HepG2 (cell line): ENCODE measurements around the gene PDE3B. TPM values are rescaled to one million over a fixed set of nuclear protein-coding genes. Genes with fewer than 3 reads are reported as not detected.

Experiments
- CREB1 ChIP-seq, 2 experiments: fragments of 450-650 bp in 1 of 2; IDR thresholded peaks; 2 replicates each; pipeline ENCODE4 v1.6.1; 2016 to 2017; ENCODE audit warnings: control low read depth in 1 of 2, mild to moderate bottlenecking in 1 of 2, missing compliant biosample characterization in 1 of 2, missing genetic modification characterization in 1 of 2
- DMAP1 ChIP-seq: IDR thresholded peaks from 2 replicates; pipeline ENCODE4 v1.6.1; 2016
- FOXK2 ChIP-seq: fragments of 450-650 bp; IDR thresholded peaks from 2 replicates; pipeline ENCODE4 v1.6.1; 2016
- JUNB ChIP-seq: sonication (generic); formaldehyde crosslinking; IDR thresholded peaks from 2 replicates; pipeline ENCODE4 v1.8.0; 2022; ENCODE audit warnings: missing genetic modification reagents, mild to moderate bottlenecking, borderline replicate concordance
- KLF6 ChIP-seq: IDR thresholded peaks from 2 replicates; pipeline ENCODE4 v1.8.0; 2016; ENCODE audit warnings: missing biosample characterization, missing genetic modification reagents
- NFE2L1 ChIP-seq: sonication (generic); formaldehyde crosslinking; IDR thresholded peaks from 2 replicates; pipeline ENCODE4 v1.4.0; 2020; ENCODE audit warnings: missing genetic modification reagents, mild to moderate bottlenecking, borderline replicate concordance
- PRPF4 ChIP-seq: fragments of 200-400 bp; formaldehyde crosslinking; IDR thresholded peaks from 2 replicates; pipeline ENCODE4 v1.6.1; 2016; ENCODE audit warnings: low read length, low read depth; ENCODE audit not compliant: poor library complexity, severe bottlenecking
- RFX1 ChIP-seq: fragments of 450-650 bp; IDR thresholded peaks from 2 replicates; pipeline ENCODE4 v1.6.1; 2017
- SNAI1 ChIP-seq: sonication (generic); formaldehyde crosslinking; IDR thresholded peaks from 2 replicates; pipeline ENCODE4 v1.5.0; 2020; ENCODE audit warnings: mild to moderate bottlenecking, missing genetic modification reagents, borderline replicate concordance
- SP4 ChIP-seq: sonication (generic); formaldehyde crosslinking; IDR thresholded peaks from 2 replicates; pipeline ENCODE4 v1.8.1; 2023; ENCODE audit warnings: mild to moderate bottlenecking, missing genetic modification reagents
- TCF7L2 ChIP-seq: IDR thresholded peaks from 2 replicates; pipeline ENCODE4 v1.6.1; 2011; ENCODE audit warnings: mild to moderate bottlenecking, low read depth, low read length, moderate library complexity
- ZNF224 ChIP-seq: sonication (generic); formaldehyde crosslinking; IDR thresholded peaks from 2 replicates; pipeline ENCODE4 v1.5.0; 2020; ENCODE audit warnings: mild to moderate bottlenecking, missing genetic modification reagents
- ZNF546 ChIP-seq: sonication (generic); formaldehyde crosslinking; conservative IDR thresholded peaks from 2 replicates; pipeline ENCODE4 v1.8.1; 2023; ENCODE audit warnings: mild to moderate bottlenecking, missing genetic modification reagents
- ZNF878 ChIP-seq: sonication (generic); formaldehyde crosslinking; IDR thresholded peaks from 2 replicates; pipeline ENCODE4 v1.8.1; 2023; ENCODE audit warnings: mild to moderate bottlenecking, missing genetic modification reagents, moderate library complexity
- ZSCAN12 ChIP-seq: sonication (generic); formaldehyde crosslinking; IDR thresholded peaks from 2 replicates; pipeline ENCODE4 v1.9.0; 2021; ENCODE audit warnings: mild to moderate bottlenecking, missing genetic modification reagents
- polyA plus RNA-seq, 8 experiments: library from polyadenylated mRNA; depleted of rRNA in 3 of 8; stranded (reverse) in 7 of 8; unstranded in 1 of 8; fragments of >200 nt; fragmentation: Illumina TruSeq in 4 of 8; extraction: Trizol in 4 of 8; gene quantifications; 2 replicates each; pipeline versions ENCODE4 v1.2.1 to v1.2.3, GENCODE V29; 2011 to 2016; ENCODE audit warnings: low read depth in 4 of 8, missing spikeins in 1 of 8, mixed read lengths in 1 of 8; ENCODE audit not compliant: insufficient read depth in 1 of 8
- total RNA-seq, 5 experiments: library from RNA; depleted of rRNA; stranded (reverse); fragments of >200 nt; fragmentation: Illumina TruSeq; extraction: Trizol; gene quantifications; 2 replicates each; pipeline ENCODE4 v1.2.3, GENCODE V29; 2016; ENCODE audit warnings: low read depth in 1 of 5
- TF ChIP-seq, protein P1 (sequence below): sonication (generic); formaldehyde crosslinking; conservative IDR thresholded peaks from 2 replicates; pipeline ENCODE4 v1.5.0; 2020; ENCODE audit warnings: missing genetic modification reagents
- TF ChIP-seq, protein P2 (sequence below): sonication (generic); formaldehyde crosslinking; IDR thresholded peaks from 2 replicates; pipeline ENCODE4 v1.4.0; 2020; ENCODE audit warnings: missing genetic modification reagents, borderline replicate concordance
- TF ChIP-seq, protein P3 (sequence below): sonication (generic); formaldehyde crosslinking; IDR thresholded peaks from 2 replicates; pipeline ENCODE4 v1.8.0; 2023; ENCODE audit warnings: mild to moderate bottlenecking, missing genetic modification reagents
- TF ChIP-seq, protein P4 (sequence below): sonication (generic); formaldehyde crosslinking; IDR thresholded peaks from 2 replicates; pipeline ENCODE4 v1.8.1; 2023; ENCODE audit warnings: mild to moderate bottlenecking, missing genetic modification reagents, borderline replicate concordance
- TF ChIP-seq, protein P5 (sequence below): sonication (generic); formaldehyde crosslinking; IDR thresholded peaks from 2 replicates; pipeline ENCODE4 v1.4.0; 2020; ENCODE audit warnings: missing genetic modification reagents
- TF ChIP-seq, protein P6 (sequence below): sonication (generic); formaldehyde crosslinking; IDR thresholded peaks from 2 replicates; pipeline ENCODE4 v1.4.0; 2020; ENCODE audit warnings: missing genetic modification reagents
- TF ChIP-seq, protein P7 (sequence below): sonication (generic); formaldehyde crosslinking; IDR thresholded peaks from 2 replicates; pipeline ENCODE4 v1.4.0; 2020; ENCODE audit warnings: missing genetic modification reagents

Gene PDE3B
- total and polyA plus RNA-seq, 2 of the 13 experiments (the other 11 are each of a cell fraction or from before 2014, with no cell fraction given) = 14.1 to 26.5 TPM

DNA sequence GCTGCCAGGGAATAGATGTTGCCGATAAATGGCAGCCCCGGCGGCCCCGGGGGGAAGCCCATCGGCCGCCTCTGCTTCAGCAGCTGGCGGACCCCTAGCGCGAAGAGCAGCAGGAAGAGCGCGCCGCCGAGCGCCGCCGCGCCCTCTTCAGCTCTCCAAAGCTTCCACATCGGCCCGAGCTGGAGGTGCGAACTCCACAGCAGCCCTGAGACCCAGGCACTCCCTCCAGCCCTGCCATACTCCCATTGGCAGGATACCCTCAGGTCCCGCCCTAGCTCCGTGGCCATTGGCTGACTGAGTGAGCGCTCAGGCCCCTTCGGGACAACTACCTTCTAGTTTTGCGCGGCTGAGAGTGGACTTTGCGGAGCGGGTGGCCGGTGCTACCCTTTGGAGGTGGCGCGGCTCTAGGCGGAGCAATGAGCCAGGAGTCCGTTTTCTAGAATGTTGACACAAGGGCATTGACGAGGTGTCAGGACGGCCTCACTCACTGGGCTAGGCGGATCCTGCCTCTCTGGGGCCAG, 248.5 kb downstream of the PDE3B start, which contains the start of gene CYP2R1 (continued):
- TF ChIP-seq SNAI1 (CRISPR knock-in tag) = no peak
- TF ChIP-seq, protein P1, sequence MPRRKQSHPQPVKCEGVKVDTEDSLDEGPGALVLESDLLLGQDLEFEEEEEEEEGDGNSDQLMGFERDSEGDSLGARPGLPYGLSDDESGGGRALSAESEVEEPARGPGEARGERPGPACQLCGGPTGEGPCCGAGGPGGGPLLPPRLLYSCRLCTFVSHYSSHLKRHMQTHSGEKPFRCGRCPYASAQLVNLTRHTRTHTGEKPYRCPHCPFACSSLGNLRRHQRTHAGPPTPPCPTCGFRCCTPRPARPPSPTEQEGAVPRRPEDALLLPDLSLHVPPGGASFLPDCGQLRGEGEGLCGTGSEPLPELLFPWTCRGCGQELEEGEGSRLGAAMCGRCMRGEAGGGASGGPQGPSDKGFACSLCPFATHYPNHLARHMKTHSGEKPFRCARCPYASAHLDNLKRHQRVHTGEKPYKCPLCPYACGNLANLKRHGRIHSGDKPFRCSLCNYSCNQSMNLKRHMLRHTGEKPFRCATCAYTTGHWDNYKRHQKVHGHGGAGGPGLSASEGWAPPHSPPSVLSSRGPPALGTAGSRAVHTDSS (CRISPR knock-in tag) = no peak
- TF ChIP-seq, protein P2, sequence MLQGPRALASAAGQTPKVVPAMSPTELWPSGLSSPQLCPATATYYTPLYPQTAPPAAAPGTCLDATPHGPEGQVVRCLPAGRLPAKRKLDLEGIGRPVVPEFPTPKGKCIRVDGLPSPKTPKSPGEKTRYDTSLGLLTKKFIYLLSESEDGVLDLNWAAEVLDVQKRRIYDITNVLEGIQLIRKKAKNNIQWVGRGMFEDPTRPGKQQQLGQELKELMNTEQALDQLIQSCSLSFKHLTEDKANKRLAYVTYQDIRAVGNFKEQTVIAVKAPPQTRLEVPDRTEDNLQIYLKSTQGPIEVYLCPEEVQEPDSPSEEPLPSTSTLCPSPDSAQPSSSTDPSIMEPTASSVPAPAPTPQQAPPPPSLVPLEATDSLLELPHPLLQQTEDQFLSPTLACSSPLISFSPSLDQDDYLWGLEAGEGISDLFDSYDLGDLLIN (CRISPR knock-in tag) = no peak
- no peak for TF ChIP-seq FOXK2
- no peak for TF ChIP-seq ZSCAN12 (CRISPR knock-in tag)
- no peak for TF ChIP-seq JUNB
- no peak for TF ChIP-seq PRPF4
- TF ChIP-seq, protein P3, sequence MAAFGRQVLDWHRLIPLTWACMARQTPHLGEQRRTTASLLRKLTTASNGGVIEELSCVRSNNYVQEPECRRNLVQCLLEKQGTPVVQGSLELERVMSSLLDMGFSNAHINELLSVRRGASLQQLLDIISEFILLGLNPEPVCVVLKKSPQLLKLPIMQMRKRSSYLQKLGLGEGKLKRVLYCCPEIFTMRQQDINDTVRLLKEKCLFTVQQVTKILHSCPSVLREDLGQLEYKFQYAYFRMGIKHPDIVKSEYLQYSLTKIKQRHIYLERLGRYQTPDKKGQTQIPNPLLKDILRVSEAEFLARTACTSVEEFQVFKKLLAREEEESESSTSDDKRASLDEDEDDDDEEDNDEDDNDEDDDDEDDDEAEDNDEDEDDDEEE (CRISPR knock-in tag) = peak; percentile 64; the same call in 1 of the 2 replicates
- no peak for TF ChIP-seq ZNF546 (CRISPR knock-in tag)
- TF ChIP-seq, protein P4, sequence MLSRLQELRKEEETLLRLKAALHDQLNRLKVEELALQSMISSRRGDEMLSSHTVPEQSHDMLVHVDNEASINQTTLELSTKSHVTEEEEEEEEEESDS (CRISPR knock-in tag) = no peak
- TF ChIP-seq SP4 (CRISPR knock-in tag) = no peak
- no peak for TF ChIP-seq ZNF878
- TF ChIP-seq, protein P5, sequence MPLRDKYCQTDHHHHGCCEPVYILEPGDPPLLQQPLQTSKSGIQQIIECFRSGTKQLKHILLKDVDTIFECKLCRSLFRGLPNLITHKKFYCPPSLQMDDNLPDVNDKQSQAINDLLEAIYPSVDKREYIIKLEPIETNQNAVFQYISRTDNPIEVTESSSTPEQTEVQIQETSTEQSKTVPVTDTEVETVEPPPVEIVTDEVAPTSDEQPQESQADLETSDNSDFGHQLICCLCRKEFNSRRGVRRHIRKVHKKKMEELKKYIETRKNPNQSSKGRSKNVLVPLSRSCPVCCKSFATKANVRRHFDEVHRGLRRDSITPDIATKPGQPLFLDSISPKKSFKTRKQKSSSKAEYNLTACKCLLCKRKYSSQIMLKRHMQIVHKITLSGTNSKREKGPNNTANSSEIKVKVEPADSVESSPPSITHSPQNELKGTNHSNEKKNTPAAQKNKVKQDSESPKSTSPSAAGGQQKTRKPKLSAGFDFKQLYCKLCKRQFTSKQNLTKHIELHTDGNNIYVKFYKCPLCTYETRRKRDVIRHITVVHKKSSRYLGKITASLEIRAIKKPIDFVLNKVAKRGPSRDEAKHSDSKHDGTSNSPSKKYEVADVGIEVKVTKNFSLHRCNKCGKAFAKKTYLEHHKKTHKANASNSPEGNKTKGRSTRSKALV (CRISPR knock-in tag) = peak; percentile 96
- TF ChIP-seq, protein P6, sequence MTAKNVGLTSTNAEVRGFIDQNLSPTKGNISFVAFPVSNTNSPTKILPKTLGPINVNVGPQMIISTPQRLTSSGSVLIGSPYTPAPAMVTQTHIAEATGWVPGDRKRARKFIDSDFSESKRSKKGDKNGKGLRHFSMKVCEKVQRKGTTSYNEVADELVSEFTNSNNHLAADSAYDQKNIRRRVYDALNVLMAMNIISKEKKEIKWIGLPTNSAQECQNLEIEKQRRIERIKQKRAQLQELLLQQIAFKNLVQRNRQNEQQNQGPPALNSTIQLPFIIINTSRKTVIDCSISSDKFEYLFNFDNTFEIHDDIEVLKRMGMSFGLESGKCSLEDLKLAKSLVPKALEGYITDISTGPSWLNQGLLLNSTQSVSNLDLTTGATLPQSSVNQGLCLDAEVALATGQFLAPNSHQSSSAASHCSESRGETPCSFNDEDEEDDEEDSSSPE (CRISPR knock-in tag) = peak; percentile 85
- peak; percentile 66; the same call in 1 of the 2 replicates for TF ChIP-seq KLF6 (CRISPR knock-in tag)
- no peak for TF ChIP-seq RFX1
- TF ChIP-seq NFE2L1 (CRISPR knock-in tag) = no peak
- TF ChIP-seq, protein P7, sequence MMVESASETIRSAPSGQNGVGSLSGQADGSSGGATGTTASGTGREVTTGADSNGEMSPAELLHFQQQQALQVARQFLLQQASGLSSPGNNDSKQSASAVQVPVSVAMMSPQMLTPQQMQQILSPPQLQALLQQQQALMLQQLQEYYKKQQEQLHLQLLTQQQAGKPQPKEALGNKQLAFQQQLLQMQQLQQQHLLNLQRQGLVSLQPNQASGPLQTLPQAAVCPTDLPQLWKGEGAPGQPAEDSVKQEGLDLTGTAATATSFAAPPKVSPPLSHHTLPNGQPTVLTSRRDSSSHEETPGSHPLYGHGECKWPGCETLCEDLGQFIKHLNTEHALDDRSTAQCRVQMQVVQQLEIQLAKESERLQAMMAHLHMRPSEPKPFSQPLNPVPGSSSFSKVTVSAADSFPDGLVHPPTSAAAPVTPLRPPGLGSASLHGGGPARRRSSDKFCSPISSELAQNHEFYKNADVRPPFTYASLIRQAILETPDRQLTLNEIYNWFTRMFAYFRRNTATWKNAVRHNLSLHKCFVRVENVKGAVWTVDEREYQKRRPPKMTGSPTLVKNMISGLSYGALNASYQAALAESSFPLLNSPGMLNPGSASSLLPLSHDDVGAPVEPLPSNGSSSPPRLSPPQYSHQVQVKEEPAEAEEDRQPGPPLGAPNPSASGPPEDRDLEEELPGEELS (CRISPR knock-in tag) = peak; percentile 48
- no peak for TF ChIP-seq DMAP1
- TF ChIP-seq CREB1 (IDR thresholded peaks at IDR 0.05) = no peak
- no peak for TF ChIP-seq CREB1 (CRISPR knock-in tag; IDR thresholded peaks at IDR 0.05)
- TF ChIP-seq TCF7L2 = no peak
- no peak for TF ChIP-seq ZNF224 (CRISPR knock-in tag)
